Neural crest cell (in vitro differentiated cells): ENCODE results near the gene CD58. TPM values are rescaled to one million over a fixed set of nuclear protein-coding genes. Genes with fewer than 3 reads are reported as not detected.

Experiments used
- DNase-seq: peaks from one replicate; pipeline ENCODE4 v3.0.0; 2021; ENCODE audit warnings: low read depth, mixed read lengths, low spot score
- H3K27ac Mint-ChIP-seq: one replicate; pipeline ENCODE4 v1.8.0; 2021; ENCODE audit warnings: mild to moderate bottlenecking, mixed read lengths; ENCODE audit not compliant: unreplicated experiment
- H3K27me3 Mint-ChIP-seq: 2 replicates; pipeline ENCODE4 v1.8.0; 2021; ENCODE audit warnings: low read depth, mild to moderate bottlenecking, mixed read lengths
- H3K36me3 Mint-ChIP-seq: 2 replicates; pipeline ENCODE4 v1.8.0; 2021; ENCODE audit warnings: low read depth, mild to moderate bottlenecking, mixed read lengths
- H3K4me1 Mint-ChIP-seq: 2 replicates; pipeline ENCODE4 v1.8.0; 2021; ENCODE audit warnings: mixed read lengths
- H3K4me3 Mint-ChIP-seq: one replicate; pipeline ENCODE4 v1.8.0; 2021; ENCODE audit warnings: mild to moderate bottlenecking, mixed read lengths
- H3K9me3 Mint-ChIP-seq: 2 replicates; pipeline ENCODE4 v1.8.0; 2021; ENCODE audit warnings: mixed read lengths
- CTCF ChIP-seq: fragments of 200-600 bp; sonication (generic); conservative IDR thresholded peaks from 2 replicates; pipeline ENCODE4 v1.5.0; 2021; ENCODE audit warnings: antibody characterized with exemption, mild to moderate bottlenecking
- total RNA-seq: library from RNA; stranded (reverse); gene quantifications from 2 replicates; pipeline ENCODE4 v1.2.1, GENCODE V29; 2021

Gene CD58
- total RNA-seq, 1 donor from 2014 or later = 7.1 TPM

- H3K9me3 Mint-ChIP-seq = no peaks in the 10 kb centered on the region
- no peak for TF ChIP-seq CTCF
- no peaks in the 10 kb centered on the region for H3K27me3 Mint-ChIP-seq
- H3K36me3 Mint-ChIP-seq = peaks cover 9% of the 10 kb centered on the region
- no peaks in the 10 kb centered on the region for H3K4me1 Mint-ChIP-seq
- no peak for DNase-seq
- no peak overlapping the region for H3K4me3 Mint-ChIP-seq
- no peak overlapping the region for H3K27ac Mint-ChIP-seq
Measured at GRCh38 chr1:116544588-116545358, 26.1 kb downstream of the CD58 start.

GRCh38 chr1:116540088-116540487 is 30.7 kb downstream of the CD58 start:
- no peak for DNase-seq
- peaks cover 2% of the 10 kb centered on the region for H3K9me3 Mint-ChIP-seq
- H3K4me3 Mint-ChIP-seq = no peak overlapping the region
- H3K27ac Mint-ChIP-seq = no peak overlapping the region
- peaks cover 23% of the 10 kb centered on the region for H3K36me3 Mint-ChIP-seq
- no peaks in the 10 kb centered on the region for H3K4me1 Mint-ChIP-seq
- H3K27me3 Mint-ChIP-seq = no peaks in the 10 kb centered on the region
- TF ChIP-seq CTCF = no peak

GRCh38 chr1:116538544-116538943 is 32.3 kb downstream of the CD58 start:
- no peak for DNase-seq
- Mint-ChIP-seq H3K27ac (no peak overlapping the region), H3K36me3 (peaks cover 30% of the 10 kb centered on the region), H3K27me3 (no peaks in the 10 kb centered on the region), H3K4me3 (no peak overlapping the region), H3K4me1 (no peaks in the 10 kb centered on the region), H3K9me3 (peaks cover 2% of the 10 kb centered on the region)
- TF ChIP-seq CTCF = no peak

- Mint-ChIP-seq H3K4me3 (no peak overlapping the region), H3K36me3 (peaks cover 30% of the 10 kb centered on the region), H3K27me3 (no peaks in the 10 kb centered on the region), H3K27ac (no peak overlapping the region), H3K4me1 (no peaks in the 10 kb centered on the region), H3K9me3 (peaks cover 2% of the 10 kb centered on the region)
- DNase-seq = no peak
- no peak for TF ChIP-seq CTCF
Measured at GRCh38 chr1:116537898-116538297, 32.9 kb downstream of the CD58 start.

- no peaks in the 10 kb centered on the region for H3K27me3 Mint-ChIP-seq
- peaks cover 28% of the 10 kb centered on the region for H3K36me3 Mint-ChIP-seq
- H3K9me3 Mint-ChIP-seq = peaks cover 2% of the 10 kb centered on the region
- H3K27ac Mint-ChIP-seq = no peak overlapping the region
- no peak for TF ChIP-seq CTCF
- DNase-seq = no peak
- H3K4me1 Mint-ChIP-seq = no peaks in the 10 kb centered on the region
- no peak overlapping the region for H3K4me3 Mint-ChIP-seq
Measured at GRCh38 chr1:116537040-116537831, 33.6 kb downstream of the CD58 start.
